NT2/D1 (cell line): ENCODE measurements around the gene PITPNM3.

Experiments
- SUZ12 ChIP-seq: IDR thresholded peaks from 2 replicates; pipeline ENCODE4 v1.6.1; 2011; ENCODE audit not compliant: insufficient read length, insufficient read depth; ENCODE audit errors: extremely low read depth
- YY1 ChIP-seq: IDR thresholded peaks from 2 replicates; pipeline ENCODE4 v1.6.1; 2011; ENCODE audit not compliant: insufficient read length, insufficient read depth
- ZNF274 ChIP-seq: IDR thresholded peaks from 2 replicates; pipeline ENCODE4 v1.6.1; 2011; ENCODE audit warnings: mild to moderate bottlenecking, low read depth, low read length

GRCh38 chr17:6523330-6523729, 33.0 kb downstream of the PITPNM3 start:
- TF ChIP-seq YY1 (no peak), ZNF274 (no peak), SUZ12 (no peak)
